ENCODE measurements around the gene MGAT2. TPM values are rescaled to one million over a fixed set of nuclear protein-coding genes. Genes with fewer than 3 reads are reported as not detected.

Gene MGAT2
- total RNA-seq, 1 experiment from 2014 or later, result 22.9 TPM

- DNase-seq (ENCODE audit: low read depth, low spot score) (no peak), ATAC-seq (no peak)
- CTCF ChIA-PET, result interaction anchor here (0.7 kb wide), 1 partner anchor 65 kb away, joined by 3 read pairs; no protein-coding TSS in a partner anchor
- H3K36me3 ChIP-seq (ENCODE audit: control insufficient read depth in 1 of 2, insufficient read depth in 2 of 2, low read length in 2 of 2), result peaks cover 16 to 41% of the 10 kb centered on the region in 2 experiments; a peak in 3 of 4 replicates
- no peak overlapping the region for H2AFZ ChIP-seq (ENCODE audit: low read depth, low read length, poor library complexity, severe bottlenecking)
- peak; percentile 10 for TF ChIP-seq POLR2A (IDR thresholded peaks at IDR 0.05; ENCODE audit: borderline replicate concordance, extremely low read depth, insufficient read depth, insufficient read length)
- TF ChIP-seq POLR2AphosphoS5 (IDR thresholded peaks at IDR 0.05; ENCODE audit: low read depth, low read length), result peak; percentile 72
- no peak for TF ChIP-seq FOSL1 (IDR thresholded peaks at IDR 0.05; ENCODE audit: low read depth)
- H3K27me3 ChIP-seq (ENCODE audit: insufficient read depth, low read length), result no peaks in the 10 kb centered on the region
- peaks cover 29% of the 10 kb centered on the region; the same call in 1 of the 2 replicates for H4K20me1 ChIP-seq (ENCODE audit: insufficient read depth)
- H3K9me2 ChIP-seq (ENCODE audit: insufficient read depth), result no peaks in the 10 kb centered on the region
- H3K9me3 ChIP-seq (ENCODE audit: control insufficient read depth in 1 of 2, insufficient read depth in 1 of 2, low read depth in 1 of 2, low read length in 2 of 2), result no peaks in the 10 kb centered on the region
- H3K4me2 ChIP-seq (ENCODE audit: low read length), result peak overlapping the region; percentile 6; the same call in 1 of the 2 replicates
- peaks cover 11 to 51% of the 10 kb centered on the region in 2 experiments for H3K4me1 ChIP-seq (ENCODE audit: control insufficient read depth in 1 of 2, insufficient read depth in 2 of 2, low read length in 2 of 2)
- peak overlapping the region; percentile 11; the same call in 1 of the 2 replicates for H3K27ac ChIP-seq (ENCODE audit: low read depth, low read length)
- H3K4me3 ChIP-seq (replicated peaks in 1 of 2; ENCODE audit: low read depth in 1 of 2, low read length in 2 of 2), result no peak overlapping the region
- peak overlapping the region; percentile 27 for H3K9ac ChIP-seq (ENCODE audit: low read length)
- RAD21 ChIA-PET (ENCODE audit: low non-redundant PET in 1 of 2, low total read pairs in 2 of 2, uncharacterized antibody in 2 of 2, unreplicated experiment in 2 of 2), result no interaction called here
- no TSS peak for BruUV-seq (replicated peaks)
- intact Hi-C loops (cut with micrococcal nuclease), result no loop called here
- peaks cover 86% of the 10 kb centered on the region for H3K79me2 ChIP-seq (ENCODE audit: insufficient read depth, low read length)
- POLR2A ChIA-PET, result interaction anchor here (0.9 kb wide), 1 partner anchor 15 kb away, joined by 3 read pairs; no protein-coding TSS in a partner anchor
Observed at GRCh38 chr14:49582113-49582977, 38.3 kb upstream of the MGAT2 start.

- no peak overlapping the region for H3K4me3 ChIP-seq (replicated peaks in 1 of 2; ENCODE audit: low read depth in 1 of 2, low read length in 2 of 2)
- peak overlapping the region; percentile 81 for H3K27ac ChIP-seq (ENCODE audit: low read depth, low read length)
- no peak for ATAC-seq
- peaks cover 75% of the 10 kb centered on the region for H3K79me2 ChIP-seq (ENCODE audit: insufficient read depth, low read length)
- intact Hi-C loops (cut with micrococcal nuclease), result no loop called here
- BruUV-seq (replicated peaks), result no TSS peak
- no peaks in the 10 kb centered on the region for H3K27me3 ChIP-seq (ENCODE audit: insufficient read depth, low read length)
- ChIA-PET POLR2A (interaction anchor here (1.1 kb wide), 1 partner anchor 268 kb away, joined by 3 read pairs; no protein-coding TSS in a partner anchor), CTCF (no interaction called here), RAD21 (ENCODE audit: low non-redundant PET in 1 of 2, low total read pairs in 2 of 2, uncharacterized antibody in 2 of 2, unreplicated experiment in 2 of 2) (no interaction called here)
- peak overlapping the region; percentile 92 for H3K9ac ChIP-seq (ENCODE audit: low read length)
- peak overlapping the region; percentile 75 for H3K4me2 ChIP-seq (ENCODE audit: low read length)
- peaks cover 14 to 32% of the 10 kb centered on the region in 2 experiments; a peak in 3 of 4 replicates for H3K36me3 ChIP-seq (ENCODE audit: control insufficient read depth in 1 of 2, insufficient read depth in 2 of 2, low read length in 2 of 2)
- TF ChIP-seq CEBPB (IDR thresholded peaks at IDR 0.05; ENCODE audit: low read depth), result no peak
- TF ChIP-seq ATF3 (IDR thresholded peaks at IDR 0.05), result no peak
- TF ChIP-seq POLR2A (IDR thresholded peaks at IDR 0.05; ENCODE audit: borderline replicate concordance, extremely low read depth, insufficient read depth, insufficient read length), result no peak
- TF ChIP-seq TCF7L2 (IDR thresholded peaks at IDR 0.05; ENCODE audit: borderline replicate concordance, extremely low read depth, insufficient read depth, insufficient read length), result no peak
- TF ChIP-seq MAX (IDR thresholded peaks at IDR 0.05), result no peak
- TF ChIP-seq REST (IDR thresholded peaks at IDR 0.05; ENCODE audit: low read depth), result no peak
- TF ChIP-seq RAD21 (IDR thresholded peaks at IDR 0.05; ENCODE audit: low read depth), result no peak
- no peak for TF ChIP-seq EGR1 (IDR thresholded peaks at IDR 0.05; ENCODE audit: low read depth)
- TF ChIP-seq YY1 (IDR thresholded peaks at IDR 0.05; ENCODE audit: extremely low read depth, insufficient replicate concordance, low read depth, low read length), result no peak
- no peak for TF ChIP-seq JUND (IDR thresholded peaks at IDR 0.05)
- no peak for DNase-seq (ENCODE audit: low read depth, low spot score)
- peaks cover 12 to 56% of the 10 kb centered on the region in 2 experiments for H3K4me1 ChIP-seq (ENCODE audit: control insufficient read depth in 1 of 2, insufficient read depth in 2 of 2, low read length in 2 of 2)
- no peaks in the 10 kb centered on the region for H3K9me3 ChIP-seq (ENCODE audit: control insufficient read depth in 1 of 2, insufficient read depth in 1 of 2, low read depth in 1 of 2, low read length in 2 of 2)
- no peaks in the 10 kb centered on the region for H3K9me2 ChIP-seq (ENCODE audit: insufficient read depth)
- H2AFZ ChIP-seq (ENCODE audit: low read depth, low read length, poor library complexity, severe bottlenecking), result no peak overlapping the region
- peaks cover 29% of the 10 kb centered on the region; the same call in 1 of the 2 replicates for H4K20me1 ChIP-seq (ENCODE audit: insufficient read depth)
Observed at GRCh38 chr14:49583629-49584028, 37.0 kb upstream of the MGAT2 start.
